Stimulated activated CD4-positive, alpha-beta T cell treated with anti-CD3 and anti-CD28 coated beads, Interleukin-4, amount 100 ng/mL, for 48 hours (primary cell): Measurements from ENCODE around the gene RTL5.
"Not testable (repeated sequence)": the region's sequence is repeated elsewhere in the genome, so short reads cannot be mapped to it uniquely, and the experiment has no call there.

ENCODE experiments used
- DNase-seq, 2 donors: peaks; one replicate each; pipeline ENCODE4 v3.0.0-alpha.2; 2020; ENCODE audit warnings: low read depth in 2 of 2

RTL5 gene

DNA sequence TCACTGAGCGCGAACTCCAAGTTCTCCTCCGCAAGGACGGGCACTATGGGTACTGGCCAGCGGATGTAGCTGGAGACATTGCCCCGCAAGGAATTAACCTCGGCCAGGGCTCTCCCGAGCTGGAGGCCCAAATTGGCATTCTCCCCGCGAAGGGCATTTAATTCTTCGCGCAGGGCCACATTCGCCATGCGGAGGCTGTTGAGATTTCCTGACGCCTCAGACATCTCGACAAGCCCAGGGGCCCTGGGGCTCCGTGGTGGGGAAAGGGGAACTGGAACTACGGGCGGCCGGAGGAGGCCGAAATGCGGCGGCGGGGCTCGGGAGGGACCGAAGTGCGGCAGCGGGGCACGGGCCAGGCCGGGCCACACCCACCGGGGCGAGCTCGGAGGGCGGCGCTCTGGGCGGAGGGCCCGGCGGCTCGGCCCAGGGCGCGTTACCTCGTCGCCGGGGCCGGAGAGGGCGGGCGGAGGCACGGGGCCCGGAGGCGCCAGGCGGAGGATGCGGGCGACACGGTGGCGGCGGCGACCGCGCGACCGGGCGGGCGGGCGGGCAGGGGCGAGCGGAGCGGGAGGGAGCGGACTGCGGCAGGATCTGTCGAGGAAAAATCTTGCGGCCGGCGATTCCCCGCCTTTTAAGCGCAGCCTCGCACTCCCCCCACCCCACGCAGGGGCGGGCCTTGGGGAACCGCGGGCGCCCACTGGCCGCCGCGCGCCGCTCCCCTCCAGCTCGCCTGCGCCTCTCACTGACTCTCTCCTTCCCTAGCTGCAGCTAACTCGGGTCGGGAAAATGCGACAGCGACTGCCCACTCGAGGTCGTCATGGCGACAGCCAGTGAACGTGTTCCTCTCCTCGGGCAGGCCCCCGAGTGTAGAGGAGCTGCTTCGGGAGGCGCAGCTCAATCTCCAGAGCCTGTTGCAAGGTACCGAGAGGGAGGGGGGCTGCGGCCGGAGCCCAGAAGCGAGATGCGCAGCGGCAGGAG lies at the start of gene RTL5:
TSS of gene RTL5 (minus strand) at position 599 of the 978 bp plus-strand sequence.
- DNase-seq, result peak in 1 of 2 donors; percentile 37

DNA sequence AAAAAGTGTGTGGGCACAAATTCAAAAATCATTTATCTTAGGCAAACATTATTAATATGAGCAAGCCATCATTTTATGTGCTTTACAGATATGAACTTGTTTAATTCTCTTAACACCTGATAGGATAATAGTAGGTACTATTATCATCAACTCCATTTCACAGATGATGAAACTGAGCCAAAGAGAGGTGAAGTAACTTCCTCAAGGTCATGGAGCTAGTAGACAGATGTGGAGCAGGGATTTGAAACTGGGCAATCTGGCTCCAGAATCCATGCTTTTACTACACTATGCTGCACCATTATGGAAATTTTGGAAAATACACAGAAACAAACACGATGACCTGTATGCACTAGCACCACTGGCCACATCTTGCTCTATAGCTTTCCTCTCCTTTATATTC lies 48.8 kb upstream of the RTL5 start:
- no peak for DNase-seq

DNA sequence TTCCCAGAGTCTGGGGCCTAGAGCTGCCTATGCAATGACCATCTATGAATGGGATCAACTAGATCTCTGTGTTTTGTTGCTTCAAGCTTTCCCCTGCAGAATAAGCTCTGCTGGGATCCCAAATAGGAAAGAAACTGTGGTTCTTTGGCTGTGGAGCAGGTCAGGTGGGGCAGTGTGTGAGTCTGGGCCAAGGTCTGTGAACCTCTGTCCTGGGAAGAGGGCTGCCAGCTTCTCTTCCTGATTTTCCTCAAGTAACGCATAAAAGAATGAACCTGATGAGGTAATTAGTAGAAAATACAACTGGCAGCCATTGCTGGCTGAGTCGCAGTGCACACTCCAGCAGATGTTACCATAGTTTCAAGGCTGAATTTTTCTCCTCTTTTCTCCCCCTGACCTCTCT lies 45.3 kb upstream of the RTL5 start:
- no peak for DNase-seq

DNA sequence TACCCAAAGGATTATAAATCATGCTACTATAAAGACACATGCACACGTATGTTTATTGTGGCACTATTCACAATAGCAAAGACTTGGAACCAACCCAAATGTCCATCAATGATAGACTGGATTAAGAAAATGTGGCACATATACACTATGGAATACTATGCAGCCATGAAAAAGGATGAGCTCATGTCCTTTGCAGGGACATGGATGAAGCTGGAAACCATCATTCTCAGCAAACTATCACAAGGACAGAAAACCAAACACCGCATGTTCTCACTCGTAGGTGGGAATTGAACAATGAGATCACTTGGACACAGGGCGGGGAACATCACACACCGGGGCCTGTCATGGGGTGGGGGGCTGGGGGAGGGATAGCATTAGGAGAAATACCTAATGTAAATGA lies 44.6 kb upstream of the RTL5 start:
- DNase-seq, result not testable (repeated sequence)

DNA sequence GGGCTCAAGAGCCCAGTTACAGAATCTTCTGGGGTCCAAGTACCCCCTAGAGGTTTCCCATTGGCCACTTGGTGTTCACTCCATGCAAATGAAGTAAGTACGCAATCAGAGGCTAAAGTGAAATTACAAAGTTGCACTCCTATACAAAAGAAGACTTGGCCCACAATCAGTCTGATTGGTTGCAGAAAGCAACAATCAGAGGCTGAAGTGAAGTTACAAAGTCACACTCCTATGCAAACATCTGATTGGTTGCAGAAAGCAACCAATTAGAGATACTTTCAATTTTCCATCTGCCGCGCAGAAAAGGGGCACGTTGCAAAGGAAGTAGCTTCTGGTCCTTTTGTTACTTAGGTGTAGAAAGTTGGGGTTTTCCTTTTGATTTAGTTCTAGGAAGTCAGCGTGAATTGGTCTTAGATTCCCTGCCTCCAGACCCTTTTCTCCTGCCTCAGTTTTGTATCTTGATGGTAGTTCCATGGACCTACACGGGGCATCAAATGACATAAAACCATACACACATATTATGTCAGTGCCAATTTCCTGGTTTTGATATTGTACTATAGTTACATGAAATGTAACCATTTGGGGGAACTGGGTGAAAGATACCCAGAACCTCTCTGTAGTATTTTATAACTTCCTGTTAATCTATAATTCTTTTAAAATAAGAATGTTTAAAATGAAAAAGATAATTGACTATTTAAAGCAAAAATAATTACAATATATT lies 37.5 kb upstream of the RTL5 start:
- DNase-seq, result no peak

DNA sequence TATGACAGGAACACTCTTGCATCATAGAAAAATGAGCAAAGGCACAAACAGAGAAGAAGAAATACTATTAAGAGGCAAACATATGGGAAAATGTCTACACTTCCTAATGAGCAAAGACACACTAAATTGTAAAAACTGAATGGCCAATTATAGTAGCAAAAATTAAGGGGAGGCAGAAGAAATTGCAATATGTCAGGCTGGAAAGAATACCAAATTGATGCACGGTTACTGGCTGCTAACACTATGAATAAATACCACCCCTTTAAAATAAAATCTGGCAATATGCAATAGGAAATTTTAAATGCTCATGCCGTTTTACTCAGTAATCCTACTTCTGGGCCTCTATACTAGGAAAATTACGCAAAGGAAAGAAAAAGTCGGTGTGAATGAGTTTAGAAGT lies 33.8 kb upstream of the RTL5 start:
- no peak for DNase-seq

DNA sequence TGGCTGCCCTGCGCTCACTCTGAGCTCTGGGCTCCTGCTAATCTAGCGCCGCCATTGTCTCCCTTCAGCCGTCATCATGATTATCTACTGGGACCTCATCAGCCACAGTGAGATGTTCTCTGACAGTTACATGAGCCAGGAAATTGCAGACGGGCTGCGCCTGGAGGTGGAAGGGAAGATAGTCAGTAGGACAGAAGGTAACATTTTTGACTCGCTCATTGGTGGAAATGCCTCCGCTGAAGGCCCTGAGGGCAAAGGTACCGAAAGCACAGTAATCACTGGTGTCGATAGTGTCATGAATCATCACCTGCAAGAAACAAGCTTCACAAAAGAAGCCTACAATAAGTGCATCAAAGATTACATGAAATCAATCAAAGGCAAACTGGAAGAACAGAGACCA lies 28.1 kb upstream of the RTL5 start:
- no peak for DNase-seq

DNA sequence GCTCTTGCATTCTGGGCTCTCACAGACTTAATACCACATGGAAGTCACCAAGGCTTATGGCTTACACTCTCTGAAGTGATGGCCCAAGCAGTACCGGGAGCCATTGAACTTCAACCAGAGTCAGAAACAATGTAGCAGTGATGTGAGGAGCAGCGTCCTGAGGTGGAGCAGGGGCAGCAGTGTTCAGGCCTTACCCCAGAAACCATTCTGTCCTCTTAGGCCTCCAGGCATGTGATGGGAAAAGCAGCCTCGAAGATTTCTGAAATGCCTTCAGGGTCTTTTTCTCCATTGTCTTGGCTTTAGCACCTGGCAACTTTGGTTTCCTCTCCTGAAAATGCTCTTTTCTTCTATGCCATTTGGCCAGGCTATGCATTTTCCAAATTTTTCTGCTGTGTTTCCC lies 27.1 kb upstream of the RTL5 start:
- DNase-seq, result no peak

DNA sequence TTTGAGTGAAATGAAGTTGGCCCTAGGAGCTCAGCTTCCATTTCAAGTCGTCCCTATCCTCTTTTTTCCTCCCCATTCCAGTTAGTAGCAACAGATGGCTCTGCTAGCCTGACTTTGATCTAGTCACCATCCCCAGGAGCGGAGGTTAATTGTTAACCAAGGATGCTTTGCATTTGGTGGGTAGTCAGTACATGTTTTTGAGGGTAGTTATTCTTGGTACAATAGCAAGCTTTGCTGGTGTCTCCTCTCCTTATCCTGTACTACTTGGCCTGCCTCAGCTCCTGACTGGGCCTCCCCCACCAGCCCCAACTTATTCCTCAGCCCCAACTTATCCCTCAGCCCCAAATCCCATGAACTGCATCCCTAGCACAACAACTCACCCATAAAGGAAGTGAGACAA lies 14.8 kb upstream of the RTL5 start:
- DNase-seq, result no peak

DNA sequence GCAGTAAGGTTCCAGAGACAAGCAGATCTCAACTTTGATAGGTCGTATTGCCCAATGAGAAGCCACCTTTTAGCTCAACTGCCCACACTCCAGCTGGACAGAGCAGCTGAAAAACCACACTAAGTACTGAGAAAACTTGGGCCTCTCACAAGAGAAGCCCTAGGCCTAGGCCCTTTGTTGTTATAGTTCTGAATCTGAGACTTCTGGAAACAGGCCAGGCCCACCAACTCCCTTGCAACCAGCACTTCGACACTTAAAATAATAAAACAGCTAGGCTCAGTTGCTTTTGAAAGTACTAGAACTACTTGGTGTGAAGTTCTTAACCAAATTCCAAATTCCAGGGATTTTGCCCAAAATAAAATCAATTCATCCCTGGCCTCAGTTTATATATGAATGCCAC lies 13.5 kb upstream of the RTL5 start:
- DNase-seq, result no peak

DNA sequence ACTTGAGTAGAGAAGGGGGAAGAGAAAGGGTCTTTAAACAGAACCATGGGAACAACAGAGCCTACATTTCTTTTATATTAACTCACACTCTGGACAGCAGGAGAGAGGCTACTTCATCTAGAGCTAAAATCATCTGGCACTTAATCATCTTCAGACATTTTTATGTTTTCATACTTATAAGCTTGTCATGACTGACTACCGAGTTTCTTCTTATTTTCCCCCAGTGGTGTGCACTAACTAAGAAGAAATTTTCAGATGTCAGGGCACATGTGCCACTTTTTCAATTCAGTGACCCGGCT lies 11.8 kb upstream of the RTL5 start:
- DNase-seq, result no peak

DNA sequence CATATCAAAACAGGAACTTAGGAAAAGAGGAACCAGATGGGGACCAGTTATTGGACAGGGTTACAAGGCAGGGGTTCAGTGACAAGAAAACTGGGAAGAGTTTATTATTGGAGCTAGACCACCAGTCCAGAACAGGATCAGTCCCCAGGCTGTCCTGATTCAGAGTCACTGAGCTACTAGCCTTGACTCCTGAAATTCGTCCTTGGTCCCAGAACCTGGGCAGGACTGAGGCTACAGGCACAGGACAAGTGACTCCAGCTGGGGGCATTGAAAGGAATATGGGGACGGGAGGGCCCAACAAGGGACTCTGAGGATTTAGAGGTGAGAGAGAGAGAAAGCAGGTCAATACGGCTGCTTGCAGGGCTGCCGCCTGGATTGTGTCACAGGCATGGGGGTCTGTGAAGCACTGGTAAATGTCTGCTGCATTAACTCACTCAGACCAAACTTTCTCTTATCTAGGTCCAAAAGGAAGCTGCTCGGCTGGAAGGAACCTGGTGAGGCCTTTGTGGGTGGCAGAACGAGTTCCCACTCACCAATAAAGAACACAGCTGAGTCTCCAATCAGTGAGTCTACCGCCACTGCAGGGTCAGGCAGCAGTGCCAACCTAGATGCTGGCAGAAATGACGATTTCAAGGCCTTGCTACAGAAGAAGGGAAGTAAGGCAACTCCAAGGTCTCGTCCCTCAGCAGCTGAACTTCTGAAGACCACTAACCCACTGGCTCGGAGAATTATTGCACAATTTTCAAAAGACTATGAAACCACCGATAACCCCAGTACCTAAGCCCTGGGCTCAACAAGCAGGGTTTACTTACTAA lies 11.3 kb upstream of the RTL5 start:
- no peak for DNase-seq

DNA sequence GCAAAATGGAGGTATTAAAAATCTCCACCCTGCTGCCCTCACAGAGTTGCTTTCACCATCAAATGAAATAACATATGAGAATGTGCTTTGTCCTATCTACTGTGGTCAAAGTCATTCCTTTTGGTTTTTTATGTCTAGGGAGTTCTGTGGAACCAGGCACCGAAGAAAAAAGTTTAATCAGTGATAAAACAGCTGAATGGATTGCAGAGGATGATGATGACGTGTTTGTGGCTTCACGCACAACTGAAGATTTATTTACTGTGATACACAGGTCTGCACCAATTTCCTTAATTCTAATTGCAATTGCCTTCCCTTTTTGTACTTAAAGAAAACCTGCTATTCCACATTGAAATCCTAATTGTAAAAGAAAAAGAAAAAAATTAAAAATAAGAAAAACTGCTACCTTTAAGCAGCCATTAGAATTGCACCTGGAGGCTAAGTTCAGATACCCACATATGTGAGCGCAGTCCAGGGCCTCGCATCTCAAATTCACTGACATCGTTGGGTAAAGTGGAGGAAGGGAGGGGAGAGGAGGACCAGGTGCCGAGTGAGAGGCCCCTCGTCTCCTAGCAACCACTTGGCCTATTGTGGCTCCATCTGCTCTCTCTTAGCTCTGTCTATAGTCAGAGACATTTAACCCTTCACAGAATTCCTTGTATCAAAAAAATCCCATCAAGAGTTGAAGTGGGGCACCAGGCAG lies 10.5 kb upstream of the RTL5 start:
- DNase-seq, result no peak

DNA sequence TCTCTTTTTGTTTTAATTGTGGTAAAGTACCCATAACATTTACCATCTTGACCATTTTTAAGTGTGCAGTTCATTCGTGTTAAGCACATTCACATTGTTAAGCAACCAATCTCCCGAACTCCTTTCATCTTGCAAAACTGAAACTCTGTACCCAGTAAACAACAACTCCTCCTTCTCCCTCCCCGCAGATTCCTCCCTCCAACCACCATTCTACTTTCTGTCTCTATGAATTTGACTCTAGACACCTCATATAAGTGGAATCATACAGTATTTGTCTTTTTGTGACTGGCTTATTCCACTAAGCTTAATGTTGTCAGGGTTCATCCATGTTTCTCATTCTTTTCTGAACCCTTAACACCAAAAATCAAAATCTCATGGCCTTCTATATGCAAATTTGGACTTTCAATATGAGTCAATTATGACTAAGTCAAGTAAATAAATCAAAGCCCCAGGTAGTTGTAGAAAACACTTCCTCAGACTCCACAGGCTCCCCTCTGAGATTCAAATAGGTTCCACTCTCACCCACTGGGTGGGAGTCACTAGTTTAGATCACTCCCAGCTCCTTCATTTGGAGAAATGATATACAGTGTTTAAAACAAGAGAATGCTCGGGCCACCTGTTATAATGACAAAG lies 9.8 kb upstream of the RTL5 start:
- DNase-seq, result no peak

DNA sequence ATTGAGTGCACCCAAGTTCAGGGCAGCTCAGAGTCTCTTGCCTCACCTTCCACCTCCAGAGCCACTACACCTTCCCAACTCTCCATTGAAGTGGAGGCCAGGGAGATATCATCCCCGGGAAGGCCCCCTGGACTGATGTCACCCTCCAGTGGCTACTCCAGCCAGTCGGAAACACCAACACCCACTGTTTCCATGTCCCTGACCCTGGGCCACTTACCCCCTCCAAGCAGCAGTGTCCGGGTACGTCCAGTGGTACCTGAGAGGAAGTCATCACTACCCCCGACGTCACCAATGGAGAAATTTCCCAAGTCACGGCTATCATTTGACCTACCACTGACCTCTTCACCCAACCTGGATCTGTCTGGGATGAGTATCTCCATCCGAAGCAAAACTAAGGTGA lies 7.8 kb upstream of the RTL5 start:
- DNase-seq, result no peak

DNA sequence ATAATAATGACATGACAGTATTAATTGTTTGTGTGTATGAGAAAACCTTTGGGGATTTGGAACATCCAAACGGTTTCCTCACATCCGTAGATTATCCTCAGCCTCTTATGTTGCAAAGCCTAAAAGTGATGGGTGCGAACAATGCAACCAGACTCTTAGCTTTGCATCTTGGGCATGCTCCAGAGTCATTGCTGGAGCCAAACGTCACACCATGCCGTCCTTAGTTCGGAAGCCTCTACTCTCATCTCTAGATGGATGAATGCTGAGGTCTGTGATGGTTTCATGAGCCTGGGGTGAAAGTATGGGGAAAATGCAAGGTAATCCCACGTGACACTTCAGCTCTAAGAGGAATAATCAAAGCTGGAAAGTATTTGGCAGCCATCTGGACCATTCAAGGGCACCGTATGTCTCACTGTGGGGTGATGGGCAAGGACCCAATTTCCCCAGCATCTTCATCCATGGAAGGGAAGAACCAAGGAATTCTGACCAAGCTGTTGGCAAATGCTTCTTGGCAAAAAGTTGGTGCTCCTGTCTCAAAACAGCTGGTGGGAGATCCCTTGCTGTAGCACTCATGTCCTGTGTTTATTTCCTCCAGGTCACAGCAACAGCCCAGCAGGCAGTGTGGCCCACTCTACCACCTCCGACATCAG lies 6.3 kb upstream of the RTL5 start:
- DNase-seq, result no peak

DNA sequence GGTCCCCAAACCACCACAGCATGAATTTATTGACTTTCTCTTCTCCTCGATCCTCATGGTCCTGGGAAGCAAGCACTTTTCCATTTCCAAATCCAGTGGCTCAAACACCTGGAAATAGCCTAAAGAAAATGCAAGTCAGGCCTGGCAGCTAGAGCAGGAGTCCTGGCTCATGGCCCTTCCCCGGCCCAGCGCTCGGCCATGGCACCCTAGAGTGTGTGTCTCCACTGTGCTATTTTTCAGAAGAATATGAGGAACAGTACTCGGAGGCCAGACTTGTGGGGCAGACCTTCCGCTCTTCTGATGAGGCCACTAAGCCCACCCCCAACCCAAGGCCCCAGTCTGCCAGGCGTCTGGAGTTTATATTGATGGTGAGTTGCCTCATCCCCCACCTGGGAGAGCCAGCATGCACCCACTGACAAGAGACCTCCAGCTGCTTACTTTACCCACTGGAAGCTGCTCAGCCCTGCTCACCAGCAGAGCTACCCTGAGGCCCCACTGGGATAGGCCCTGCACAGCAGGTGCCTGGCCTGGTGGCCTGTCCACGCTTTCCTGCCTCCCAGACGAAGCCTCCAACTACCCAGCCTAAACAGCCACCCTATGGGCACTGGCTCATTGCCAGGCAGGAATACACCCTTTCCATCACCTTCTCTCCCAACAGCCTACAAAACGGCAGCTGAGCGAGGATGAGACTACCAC lies 2.3 kb upstream of the RTL5 start:
- DNase-seq, result no peak

DNA sequence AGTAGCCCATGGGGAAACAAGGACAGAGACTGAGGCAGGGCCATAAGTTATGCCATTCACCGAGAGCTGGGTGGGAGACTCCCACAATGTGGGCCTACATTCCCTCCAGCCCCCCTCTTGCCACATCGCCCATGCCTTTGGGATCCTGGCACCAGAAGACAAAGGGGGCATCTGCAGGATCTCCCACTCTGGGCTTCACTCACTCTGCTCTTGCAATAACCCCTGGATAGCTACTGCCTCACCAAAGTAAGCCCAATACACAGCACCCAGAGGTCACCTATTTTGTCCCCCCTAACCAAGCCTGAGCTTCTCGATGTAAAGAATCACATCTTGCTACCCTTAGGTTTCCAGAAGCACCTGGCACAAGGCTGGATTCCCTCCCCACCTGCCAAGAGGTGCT lies 741 bp upstream of the RTL5 start:
- DNase-seq, result no peak

DNA sequence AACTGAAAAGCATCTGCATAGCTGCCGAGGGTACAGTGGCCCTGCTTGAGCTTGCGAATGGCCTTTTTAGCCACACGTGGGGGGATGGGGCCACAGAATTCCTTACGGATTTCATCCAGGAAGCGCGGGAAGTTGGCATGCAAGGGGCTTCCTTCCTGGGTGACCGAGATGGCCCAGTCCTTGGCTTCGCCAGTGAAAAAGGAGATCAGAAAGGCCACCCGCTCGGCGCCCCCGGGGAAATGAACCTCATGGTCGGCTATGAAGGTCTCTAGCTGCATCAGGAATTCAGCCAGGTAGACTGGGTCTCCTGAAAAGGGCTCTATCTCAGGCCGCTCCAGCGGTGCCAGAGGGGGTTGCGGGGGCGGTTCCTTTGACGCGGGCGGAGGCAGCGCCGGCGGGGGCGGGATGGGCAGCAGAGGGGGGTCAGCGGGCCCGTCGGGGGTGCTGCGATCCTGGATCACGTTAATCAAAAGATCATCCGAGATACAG lies 909 bp downstream of the RTL5 start:
- no peak for DNase-seq

DNA sequence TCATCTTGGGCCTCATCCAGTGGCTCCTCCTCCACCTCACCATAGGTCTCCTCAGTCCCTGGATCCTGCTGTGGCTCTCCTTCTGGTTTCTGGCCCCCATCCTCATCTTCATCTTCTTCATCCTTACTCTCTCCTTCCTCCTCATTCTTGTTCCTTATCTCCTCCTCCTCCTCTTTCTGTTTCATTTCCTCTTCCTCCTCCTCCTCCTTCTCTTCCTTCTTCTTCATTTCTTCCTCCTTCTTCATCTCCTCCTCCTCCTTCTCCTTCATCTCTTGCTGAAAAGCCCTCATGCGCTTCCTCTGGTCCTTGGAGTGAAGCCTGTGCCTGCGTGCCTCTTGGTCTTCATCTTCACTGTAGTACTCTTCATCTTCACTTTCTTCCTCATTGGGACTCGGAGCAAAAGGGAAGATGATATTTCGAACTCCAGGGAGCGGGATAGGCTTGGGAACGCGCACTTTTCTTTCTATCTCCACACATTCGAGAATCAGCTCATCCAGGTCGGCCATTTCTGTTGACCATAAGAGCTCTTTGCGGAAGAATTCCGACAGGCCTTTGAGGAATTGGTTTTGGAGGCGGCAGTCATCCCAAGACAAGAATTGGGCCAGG lies 1.5 kb downstream of the RTL5 start:
- DNase-seq, result no peak
